ENCODE data around the gene CCNQ.

The CCNQ gene

GRCh38 chrX:153598541-153599191, at the start of gene CCNQ:
CCNQ (minus strand) TSS chrX:153599139; CDS start chrX:153599073, 66 bp downstream.
- no peak for DNase-seq (ENCODE audit: low read depth)

- DNase-seq (ENCODE audit: low read depth), result no peak
Observed at GRCh38 chrX:153647461-153648357, 48.8 kb upstream of the CCNQ start.

- DNase-seq (ENCODE audit: low read depth), result no peak
Observed at GRCh38 chrX:153646620-153647373, 47.9 kb upstream of the CCNQ start, which contains the start of gene DUSP9. DUSP9 (plus strand) TSS chrX:153647203; CDS start chrX:153647954, 751 bp downstream.

- DNase-seq (ENCODE audit: low read depth), result no peak
Observed at GRCh38 chrX:153645921-153646488, 47.1 kb upstream of the CCNQ start.

- no peak for DNase-seq (ENCODE audit: low read depth)
Observed at GRCh38 chrX:153645151-153645550, 46.2 kb upstream of the CCNQ start.

- no peak for DNase-seq (ENCODE audit: low read depth)
Observed at GRCh38 chrX:153644356-153645125, 45.6 kb upstream of the CCNQ start.

- no peak for DNase-seq (ENCODE audit: low read depth)
Observed at GRCh38 chrX:153643431-153644351, 44.8 kb upstream of the CCNQ start.

GRCh38 chrX:153642655-153643430, 43.9 kb upstream of the CCNQ start:
- no peak for DNase-seq (ENCODE audit: low read depth)

- DNase-seq (ENCODE audit: low read depth), result no peak
Observed at GRCh38 chrX:153642051-153642654, 43.2 kb upstream of the CCNQ start.

- no peak for DNase-seq (ENCODE audit: low read depth)
Observed at GRCh38 chrX:153641627-153642026, 42.7 kb upstream of the CCNQ start.

- DNase-seq (ENCODE audit: low read depth), result no peak
Observed at GRCh38 chrX:153640736-153641575, 42.0 kb upstream of the CCNQ start.

GRCh38 chrX:153640045-153640686, 41.2 kb upstream of the CCNQ start:
- no peak for DNase-seq (ENCODE audit: low read depth)

GRCh38 chrX:153639177-153640044, 40.5 kb upstream of the CCNQ start:
- DNase-seq (ENCODE audit: low read depth), result no peak

GRCh38 chrX:153638436-153639176, 39.7 kb upstream of the CCNQ start:
- no peak for DNase-seq (ENCODE audit: low read depth)

GRCh38 chrX:153638041-153638371, 39.1 kb upstream of the CCNQ start:
- DNase-seq (ENCODE audit: low read depth), result no peak
